ENCODE results near the gene MTMR10. TPM values are rescaled to one million over a fixed set of nuclear protein-coding genes. Genes with fewer than 3 reads are reported as not detected.

MTMR10 gene
- total RNA-seq, 3 donors from 2014 or later: 31.5 to 46.9 (median 35.7) TPM

DNA sequence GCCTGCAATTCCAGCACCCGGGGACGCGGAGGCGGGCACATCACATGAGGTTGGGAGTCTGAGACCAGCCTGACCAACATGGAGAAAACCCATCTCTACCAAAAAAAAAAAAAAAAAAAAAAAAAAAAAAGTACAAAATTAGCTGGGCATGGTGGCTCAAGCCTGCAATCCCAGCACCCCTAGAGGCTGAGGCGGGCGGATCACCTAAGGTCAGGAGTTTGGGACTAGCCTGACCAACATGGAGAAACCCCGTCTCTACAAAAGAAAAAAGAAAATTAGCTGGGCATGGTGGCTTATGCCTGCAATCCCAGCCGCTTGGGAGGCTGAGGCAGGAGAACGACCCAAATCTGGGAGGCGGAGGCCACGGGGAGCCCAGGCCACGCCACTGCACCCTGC is 95.2 kb downstream of the MTMR10 start:
- H3K9me3 ChIP-seq: no peaks in the 10 kb centered on the region
- no peak overlapping the region for H3K27ac ChIP-seq
- no peaks in the 10 kb centered on the region for H3K4me1 ChIP-seq
- no peaks in the 10 kb centered on the region for H3K27me3 ChIP-seq
- no peak for DNase-seq (ENCODE audit: low spot score in 2 of 2)
- no peak for TF ChIP-seq POLR2A (IDR thresholded peaks at IDR 0.05)
- intact Hi-C loops (cut with DNase I; ENCODE audit: low total_unique reads): no loop called here
- H3K4me3 ChIP-seq: no peak overlapping the region
- H3K36me3 ChIP-seq: no peaks in the 10 kb centered on the region

- Histone ChIP-seq H3K9me3 (no peaks in the 10 kb centered on the region), H3K4me3 (no peak overlapping the region), H3K4me1 (no peaks in the 10 kb centered on the region), H3K27ac (no peak overlapping the region), H3K27me3 (no peaks in the 10 kb centered on the region), H3K36me3 (no peaks in the 10 kb centered on the region)
- intact Hi-C loops (cut with DNase I; ENCODE audit: low total_unique reads): no loop called here
- no peak for DNase-seq (ENCODE audit: low spot score in 2 of 2)
- TF ChIP-seq, protein P1, sequence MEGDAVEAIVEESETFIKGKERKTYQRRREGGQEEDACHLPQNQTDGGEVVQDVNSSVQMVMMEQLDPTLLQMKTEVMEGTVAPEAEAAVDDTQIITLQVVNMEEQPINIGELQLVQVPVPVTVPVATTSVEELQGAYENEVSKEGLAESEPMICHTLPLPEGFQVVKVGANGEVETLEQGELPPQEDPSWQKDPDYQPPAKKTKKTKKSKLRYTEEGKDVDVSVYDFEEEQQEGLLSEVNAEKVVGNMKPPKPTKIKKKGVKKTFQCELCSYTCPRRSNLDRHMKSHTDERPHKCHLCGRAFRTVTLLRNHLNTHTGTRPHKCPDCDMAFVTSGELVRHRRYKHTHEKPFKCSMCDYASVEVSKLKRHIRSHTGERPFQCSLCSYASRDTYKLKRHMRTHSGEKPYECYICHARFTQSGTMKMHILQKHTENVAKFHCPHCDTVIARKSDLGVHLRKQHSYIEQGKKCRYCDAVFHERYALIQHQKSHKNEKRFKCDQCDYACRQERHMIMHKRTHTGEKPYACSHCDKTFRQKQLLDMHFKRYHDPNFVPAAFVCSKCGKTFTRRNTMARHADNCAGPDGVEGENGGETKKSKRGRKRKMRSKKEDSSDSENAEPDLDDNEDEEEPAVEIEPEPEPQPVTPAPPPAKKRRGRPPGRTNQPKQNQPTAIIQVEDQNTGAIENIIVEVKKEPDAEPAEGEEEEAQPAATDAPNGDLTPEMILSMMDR (IDR thresholded peaks at IDR 0.05): no peak
- TF ChIP-seq POLR2AphosphoS5 (IDR thresholded peaks at IDR 0.05) (no peak), POLR2A (IDR thresholded peaks at IDR 0.05) (no peak)
Observed at GRCh38 chr15:30895461-30896210, 95.8 kb downstream of the MTMR10 start.

DNA sequence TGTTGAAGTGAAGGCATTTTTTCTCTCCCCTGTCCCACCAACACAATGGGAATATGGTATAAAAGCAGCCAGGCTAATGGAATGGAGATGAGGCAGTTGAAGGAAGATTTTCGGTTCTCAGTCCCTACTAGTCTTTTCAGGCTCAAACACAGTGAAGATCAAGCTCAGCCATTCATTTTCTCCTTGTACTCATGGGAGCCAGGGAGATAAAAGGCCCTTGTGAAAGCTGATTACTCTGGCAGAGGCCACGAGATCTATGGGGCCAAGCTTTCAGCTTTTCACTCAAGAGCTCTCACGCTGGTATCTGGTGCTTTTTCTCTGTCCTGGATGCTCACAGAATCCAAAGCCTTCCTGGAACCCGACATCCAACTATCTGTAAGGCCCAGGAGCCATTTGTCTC is 102.2 kb downstream of the MTMR10 start:
- no peaks in the 10 kb centered on the region for H3K4me1 ChIP-seq
- no peaks in the 10 kb centered on the region for H3K9me3 ChIP-seq
- intact Hi-C loops (cut with DNase I; ENCODE audit: low total_unique reads): no loop called here
- H3K4me3 ChIP-seq: no peak overlapping the region
- H3K27me3 ChIP-seq: no peaks in the 10 kb centered on the region
- no peak overlapping the region for H3K27ac ChIP-seq
- no peak for TF ChIP-seq POLR2AphosphoS5 (IDR thresholded peaks at IDR 0.05)
- TF ChIP-seq, protein P1 (IDR thresholded peaks at IDR 0.05): no peak
- no peak for TF ChIP-seq POLR2A (IDR thresholded peaks at IDR 0.05)
- no peak for DNase-seq (ENCODE audit: low spot score in 2 of 2)
- no peaks in the 10 kb centered on the region for H3K36me3 ChIP-seq

Other genes starting within 250 kb of the MTMR10 start
- gene FAN1, start 87.7 kb downstream of the MTMR10 start, total RNA-seq: 10 to 100 TPM; 13.1 to 20.9 (median 15.4) TPM
- not detected for gene TRPM1, start 110.1 kb upstream of the MTMR10 start, total RNA-seq